HPDE6-E6E7 (cell line): ENCODE results near the gene EN2.
A peak's percentile ranks its signal among the peaks of the same experiment; 100 is the strongest.

ENCODE experiments used
- DNase-seq: peaks from one replicate; pipeline ENCODE4 v3.0.0; 2011; ENCODE audit warnings: missing footprints; ENCODE audit errors: extremely low spot score

The EN2 gene

DNA sequence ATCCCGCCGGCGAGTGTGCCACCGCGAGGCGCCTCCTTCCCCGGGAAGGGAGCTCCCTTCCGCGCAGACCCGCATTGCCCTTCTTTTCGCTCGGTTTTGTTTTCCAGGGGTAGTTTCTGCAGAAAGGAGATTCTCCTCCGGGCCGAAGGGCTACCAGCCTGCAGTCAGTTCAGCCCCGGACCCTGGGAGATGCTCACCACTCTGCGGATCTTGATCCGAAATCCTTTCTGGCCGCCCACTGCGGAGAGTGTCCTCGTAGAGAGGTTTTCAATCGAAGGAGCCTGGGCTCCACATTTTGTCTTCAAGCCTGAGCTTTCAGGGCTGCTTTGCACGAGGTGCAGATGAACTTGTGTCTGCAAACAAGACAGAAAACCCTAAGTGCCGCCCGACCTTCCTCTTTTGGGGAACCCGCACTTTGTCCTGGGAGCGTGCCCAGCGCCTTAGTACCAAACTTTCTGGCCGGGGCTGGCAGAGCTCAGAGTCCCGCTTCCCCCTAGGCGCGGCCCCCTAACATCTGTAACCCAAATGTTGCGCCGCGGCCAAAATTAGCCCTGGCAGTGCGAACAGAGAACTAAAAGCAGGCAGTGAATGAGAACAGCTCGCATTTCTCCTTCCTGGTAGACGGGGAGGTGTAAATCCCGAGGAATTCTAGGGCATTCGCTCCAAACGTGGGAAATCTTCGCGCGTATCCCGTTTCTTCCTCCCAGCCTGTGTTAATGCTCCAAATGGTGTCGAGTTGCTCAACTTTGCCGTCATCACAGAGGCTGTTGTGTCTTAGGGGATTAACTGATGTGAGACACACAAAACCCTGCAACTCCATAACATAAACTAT, 6.7 kb upstream of the EN2 start:
- DNase-seq, result no peak

DNA sequence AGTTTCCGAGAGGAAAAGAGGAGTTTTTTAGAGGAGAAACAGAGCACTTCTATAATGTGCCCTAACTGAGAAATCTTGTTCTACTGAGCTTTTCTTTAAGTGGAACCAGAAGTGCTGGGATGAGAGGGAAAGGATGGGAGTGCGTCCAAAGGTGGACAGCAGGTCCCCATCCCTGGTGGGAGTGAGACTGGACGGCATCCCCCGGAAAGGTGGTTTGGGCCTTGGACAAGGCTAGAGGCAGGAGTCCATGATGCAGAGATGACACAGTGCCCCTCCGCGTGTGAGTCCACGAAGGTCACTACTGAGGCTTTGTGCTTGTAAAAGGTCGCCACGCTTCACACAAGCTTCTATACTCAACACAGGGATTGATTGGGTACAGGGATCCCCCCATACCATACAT, 6.1 kb upstream of the EN2 start:
- DNase-seq, result no peak

DNA sequence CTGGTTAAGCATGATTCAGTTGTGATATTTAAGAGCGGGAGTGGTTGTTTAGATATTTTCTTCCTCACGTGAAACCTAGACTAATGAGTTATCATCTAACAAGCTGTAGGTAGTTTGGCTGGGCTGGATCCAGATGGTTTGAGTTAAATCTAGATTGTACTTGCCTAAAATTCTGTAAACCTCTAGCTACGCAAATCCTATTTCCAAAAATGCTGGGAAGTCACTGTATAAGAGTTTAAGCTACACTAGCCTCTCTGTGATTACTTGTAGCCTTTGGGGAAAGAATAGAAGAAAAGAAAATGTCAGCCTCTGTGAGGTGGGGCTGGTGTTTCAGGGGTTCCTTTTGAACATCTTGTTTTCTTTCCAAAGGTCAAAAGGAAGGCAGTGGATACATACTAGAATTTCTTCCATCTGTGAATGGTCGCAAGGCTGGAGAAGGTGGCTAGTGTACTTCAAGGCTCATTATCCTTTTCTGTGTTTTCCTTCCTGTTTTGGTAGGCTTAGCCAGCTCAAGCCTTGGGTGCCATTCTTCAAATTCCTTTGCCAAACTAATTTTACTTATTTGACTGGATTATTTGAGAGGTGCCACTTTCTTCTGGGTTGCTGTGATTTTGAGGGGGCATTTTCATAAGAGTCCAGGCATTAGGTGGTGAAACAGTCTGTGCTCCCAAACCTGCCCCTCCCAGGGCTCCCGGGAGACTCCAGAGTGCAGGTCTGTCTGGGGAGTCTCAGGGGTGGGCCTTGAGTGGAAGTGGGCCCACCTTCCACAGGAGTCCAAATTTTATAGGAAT, 5.2 kb upstream of the EN2 start:
- no peak for DNase-seq

GRCh38 chr7:155453296-155454182, 4.4 kb upstream of the EN2 start:
- no peak for DNase-seq

DNA sequence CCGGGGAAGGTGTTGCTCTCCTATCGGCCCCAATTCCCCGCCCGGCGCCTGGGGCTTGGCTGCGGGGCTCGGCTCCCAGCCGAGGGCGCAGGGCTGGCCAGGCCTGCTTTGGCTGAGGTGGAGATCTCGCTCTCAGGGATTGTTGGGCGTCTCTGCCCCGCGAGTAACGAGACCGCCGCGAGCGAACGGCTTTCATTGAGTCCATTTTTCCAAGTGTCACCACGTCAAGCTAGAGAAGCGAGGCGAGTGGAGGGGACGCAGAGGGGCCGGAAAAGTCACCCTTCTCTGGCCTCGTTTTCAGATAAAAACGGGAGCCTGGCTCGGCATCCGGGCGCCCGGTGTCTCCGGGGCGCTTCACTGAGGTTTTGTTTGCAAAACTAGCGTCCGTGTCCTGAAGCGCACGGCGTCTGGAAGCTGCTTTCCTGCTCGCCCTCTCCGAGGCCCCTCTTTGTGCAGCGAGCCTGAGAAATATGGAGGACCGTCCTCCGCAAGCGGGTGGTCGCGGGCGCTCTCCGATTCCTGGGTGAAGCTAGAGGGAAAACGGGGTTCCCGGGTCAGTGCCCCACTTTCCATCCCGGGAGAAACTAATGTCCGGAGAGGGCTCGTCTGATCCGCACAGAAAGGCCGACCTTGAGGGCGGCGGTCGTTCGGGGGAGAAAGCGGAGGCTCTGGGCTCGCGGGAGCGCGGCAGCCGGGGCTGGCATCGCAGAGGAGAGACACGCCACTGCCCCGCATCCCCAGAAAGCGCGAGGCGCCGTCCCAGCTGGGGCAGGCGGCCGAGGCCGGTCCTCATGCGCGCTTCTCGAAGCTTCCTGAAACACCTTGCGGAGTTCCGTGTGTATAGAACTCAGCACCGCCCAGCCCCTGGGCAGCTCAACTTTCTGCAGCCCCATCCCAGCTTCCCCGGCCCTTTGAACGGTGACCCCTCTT, 3.5 kb upstream of the EN2 start:
- DNase-seq, result no peak

GRCh38 chr7:155455132-155455693, 2.7 kb upstream of the EN2 start:
- no peak for DNase-seq

DNA sequence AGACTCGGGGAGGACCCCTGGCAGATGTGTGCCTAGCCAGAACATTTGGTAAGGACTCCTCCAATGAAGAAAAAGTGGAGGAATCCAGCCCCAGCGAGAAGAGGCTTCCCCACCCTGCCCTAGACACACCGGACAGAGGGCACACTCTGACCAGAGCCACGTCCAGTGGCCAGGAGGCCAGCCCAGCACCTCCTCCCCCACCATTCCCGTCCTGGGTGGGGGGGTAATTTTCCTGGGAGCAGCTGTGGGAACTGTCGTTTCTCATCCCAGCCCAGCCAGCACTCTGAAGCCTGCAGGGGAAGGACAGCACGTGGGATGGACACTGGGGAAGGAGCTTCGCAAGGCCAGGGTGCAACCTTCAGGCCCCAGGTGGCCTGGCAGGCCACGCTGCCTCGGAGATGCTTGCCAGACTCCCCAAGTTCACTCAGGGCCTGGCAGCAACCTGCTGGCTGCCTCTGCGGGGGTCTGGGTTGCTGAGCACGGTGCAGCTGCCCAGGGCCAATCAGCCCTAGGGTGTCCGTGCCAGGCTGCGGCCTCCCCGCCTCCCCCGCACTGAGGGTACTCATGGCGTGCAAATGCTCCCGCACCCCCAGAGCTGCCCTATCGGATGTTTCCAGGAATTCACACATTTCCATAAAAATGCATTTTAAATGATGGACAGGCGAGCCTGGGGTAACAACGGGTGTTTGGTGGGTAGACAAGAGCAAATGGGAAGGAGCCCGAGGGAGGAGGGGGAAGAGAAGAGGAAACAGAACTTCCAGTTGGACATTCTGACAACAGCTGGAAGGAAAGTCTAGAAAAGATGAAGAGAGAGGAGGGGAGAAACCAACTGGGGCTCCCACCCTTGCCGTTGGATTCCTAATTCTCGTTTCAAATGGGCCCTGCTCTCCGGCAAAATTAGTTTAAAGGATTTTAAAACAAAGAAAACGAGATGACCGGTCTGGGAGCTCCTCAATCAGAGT, 1.9 kb upstream of the EN2 start:
- no peak for DNase-seq

DNA sequence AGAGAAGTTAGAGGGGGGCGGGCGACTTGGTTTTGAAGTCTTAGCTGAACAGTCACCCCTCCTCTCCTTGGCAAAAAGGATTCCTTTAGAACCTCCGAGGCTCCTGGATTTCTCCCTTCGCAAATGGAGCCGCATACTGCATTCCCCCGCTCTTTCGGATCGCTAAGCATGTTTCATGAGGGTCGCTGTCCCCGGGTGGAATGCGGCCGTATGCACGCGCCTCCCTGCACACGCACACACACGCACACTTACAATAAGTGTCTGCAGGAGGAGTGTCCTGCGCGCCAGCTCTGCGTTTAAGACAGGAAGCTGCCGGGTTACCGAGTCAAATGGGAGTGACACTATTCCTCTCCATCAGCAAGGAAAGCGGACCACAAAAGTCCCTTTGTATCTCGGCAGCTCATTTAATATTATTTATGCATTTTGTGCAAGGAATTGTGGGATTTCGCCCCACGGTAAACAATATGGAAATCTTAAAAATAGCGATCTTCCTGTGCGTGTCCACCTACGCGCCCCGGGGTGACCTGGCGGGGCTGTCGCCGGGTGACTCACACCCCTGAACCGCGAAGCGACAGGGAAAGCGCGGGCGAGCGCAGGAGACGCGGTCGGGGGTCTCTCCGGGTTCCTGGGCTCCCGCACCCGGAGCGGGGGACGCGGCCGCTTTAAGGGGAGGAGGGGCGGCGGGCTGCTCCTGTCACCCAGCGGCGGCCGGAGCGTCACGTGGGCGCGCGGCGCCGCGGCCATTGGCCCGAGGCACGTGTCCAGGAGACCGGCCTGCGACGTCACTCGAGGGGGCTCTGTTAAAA, 988 bp upstream of the EN2 start:
- peak; percentile 69 for DNase-seq

DNA sequence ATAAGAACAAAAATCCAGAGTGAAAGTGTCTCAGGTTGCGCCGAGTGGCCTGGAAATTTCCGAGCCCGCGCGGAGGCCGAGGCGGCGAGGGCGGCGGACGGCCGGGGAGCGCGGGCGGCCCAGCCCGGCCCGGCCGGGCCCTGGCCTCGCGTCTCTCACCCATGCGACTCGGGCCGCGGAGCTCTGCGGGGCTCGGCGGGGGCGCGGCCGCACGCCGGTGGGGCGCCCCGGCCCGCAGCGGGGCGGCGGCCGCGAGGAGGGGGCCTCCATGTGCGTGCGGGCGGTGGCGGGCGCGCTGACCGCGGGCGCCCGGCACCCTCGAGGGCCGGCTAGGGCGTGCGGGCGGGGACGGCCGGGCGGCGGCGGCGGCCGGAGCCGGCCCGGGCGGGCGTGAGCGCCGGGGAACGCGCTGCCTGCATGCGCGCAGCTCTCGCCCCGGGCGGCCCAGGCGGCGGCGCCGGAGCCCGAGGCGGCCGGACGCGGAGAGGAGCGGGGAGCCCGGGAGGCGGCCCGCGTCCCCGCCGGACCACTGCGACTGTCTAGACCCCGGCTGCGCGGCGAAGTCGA, 302 bp upstream of the EN2 start:
- DNase-seq, result no peak

DNA sequence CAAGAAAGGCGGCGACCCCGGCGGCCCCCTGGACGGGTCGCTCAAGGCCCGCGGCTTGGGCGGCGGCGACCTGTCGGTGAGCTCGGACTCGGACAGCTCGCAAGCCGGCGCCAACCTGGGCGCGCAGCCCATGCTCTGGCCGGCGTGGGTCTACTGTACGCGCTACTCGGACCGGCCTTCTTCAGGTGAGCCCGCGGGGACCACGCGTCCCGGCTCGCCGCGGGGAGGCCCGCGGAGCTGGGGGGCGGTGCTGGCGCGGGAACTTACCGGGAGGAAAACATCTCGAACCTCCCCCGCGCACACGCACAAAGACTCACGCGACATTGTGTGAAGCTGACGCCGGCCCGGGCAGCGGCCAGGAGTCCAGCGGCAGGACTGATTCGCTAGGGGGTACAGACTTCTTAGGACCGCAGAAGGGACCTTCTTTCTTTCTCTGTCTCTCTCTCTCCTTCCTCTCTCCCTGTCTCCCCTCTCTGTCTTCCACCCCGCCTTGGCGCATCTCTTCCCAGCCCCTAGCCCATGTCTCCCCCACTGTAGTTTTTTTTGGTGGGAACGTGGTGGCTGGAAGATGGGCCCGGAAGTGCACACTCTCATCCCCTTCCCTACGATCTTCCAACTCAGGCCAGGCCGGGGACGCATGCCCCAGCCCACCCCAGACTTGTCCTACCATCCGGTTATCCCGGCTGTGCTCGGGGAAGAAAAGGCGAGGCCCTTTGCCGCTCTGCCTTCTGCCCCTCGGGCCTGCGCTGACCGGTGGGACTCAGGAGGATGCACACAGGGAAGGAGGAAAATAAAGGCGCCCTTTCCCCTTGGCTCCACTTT, 1.2 kb downstream of the EN2 start:
- no peak for DNase-seq

GRCh38 chr7:155459700-155460461, 2.0 kb downstream of the EN2 start:
- no peak for DNase-seq

- DNase-seq, result no peak
Measured at GRCh38 chr7:155460926-155461613, 3.1 kb downstream of the EN2 start.

DNA sequence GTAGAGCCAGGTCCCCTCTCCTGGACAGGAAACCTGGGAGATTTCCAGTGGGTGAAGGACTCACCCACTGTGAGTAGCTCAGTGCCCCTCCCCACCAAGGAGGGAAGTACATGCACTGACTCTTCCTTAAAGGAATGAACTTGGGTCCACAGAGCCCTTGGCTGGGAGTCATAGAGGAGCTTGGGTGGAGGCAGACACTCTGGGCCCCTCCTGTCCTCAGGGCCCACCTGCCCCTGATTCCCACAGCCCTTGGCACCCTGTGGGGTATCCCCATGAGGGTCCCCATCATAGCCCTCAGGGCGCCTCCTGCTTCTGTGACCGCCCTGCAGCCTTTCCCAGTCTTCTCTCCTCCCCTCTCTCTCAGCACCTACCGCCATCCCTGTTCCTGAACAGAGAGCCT, 3.7 kb downstream of the EN2 start:
- DNase-seq, result no peak

DNA sequence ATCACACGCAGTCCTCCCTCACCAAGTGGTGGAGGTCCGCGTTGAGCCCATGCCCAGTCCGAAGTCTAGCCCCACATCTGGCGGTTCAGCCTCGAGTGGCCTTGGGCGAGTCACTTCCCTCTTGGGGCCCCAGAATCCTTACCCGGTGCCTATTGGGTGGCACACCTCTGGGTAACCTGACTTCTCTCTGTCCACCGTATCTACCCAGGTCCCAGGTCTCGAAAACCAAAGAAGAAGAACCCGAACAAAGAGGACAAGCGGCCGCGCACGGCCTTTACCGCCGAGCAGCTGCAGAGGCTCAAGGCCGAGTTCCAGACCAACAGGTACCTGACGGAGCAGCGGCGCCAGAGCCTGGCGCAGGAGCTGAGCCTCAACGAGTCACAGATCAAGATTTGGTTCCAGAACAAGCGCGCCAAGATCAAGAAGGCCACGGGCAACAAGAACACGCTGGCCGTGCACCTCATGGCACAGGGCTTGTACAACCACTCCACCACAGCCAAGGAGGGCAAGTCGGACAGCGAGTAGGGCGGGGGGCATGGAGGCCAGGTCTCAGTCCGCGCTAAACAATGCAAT, 4.3 kb downstream of the EN2 start:
- no peak for DNase-seq

GRCh38 chr7:155463114-155463811, 5.3 kb downstream of the EN2 start:
- no peak for DNase-seq
